Mucosa of descending colon (tissue), 3 donors: ENCODE data around the gene KCNAB2. TPM values are rescaled to one million over a fixed set of nuclear protein-coding genes. Genes with fewer than 3 reads are reported as not detected.
A peak's percentile ranks its signal among the peaks of the same experiment; 100 is the strongest.

Experiments
- ATAC-seq: fragments of 200-7000 bp; cut with Tn5 transposase; one replicate; pipeline ENCODE4 v1.9.1; 2020; ENCODE audit warnings: mild to moderate bottlenecking, moderate library complexity
- DNase-seq, 3 donors: peaks; one replicate each; pipeline ENCODE4 v3.0.0-alpha.2; 2020
- H3K36me3 ChIP-seq: fragments of 200-600 bp; one replicate; pipeline ENCODE4 v1.8.0; 2021; ENCODE audit warnings: low read depth, mild to moderate bottlenecking
- H3K4me1 ChIP-seq: fragments of 200-600 bp; one replicate; pipeline ENCODE4 v1.8.0; 2021; ENCODE audit warnings: low read depth, mild to moderate bottlenecking
- H3K4me3 ChIP-seq: fragments of 200-600 bp; one replicate; pipeline ENCODE4 v1.8.0; 2021; ENCODE audit warnings: mild to moderate bottlenecking
- H3K9me3 ChIP-seq: fragments of 200-600 bp; one replicate; pipeline ENCODE4 v1.8.0; 2021; ENCODE audit warnings: mild to moderate bottlenecking
- intact Hi-C, 2 donors: fragments of 100-400 bp; cut with DNase I in 1 of 2; cut with micrococcal nuclease in 1 of 2; formaldehyde crosslinking; loops; one replicate each; pipeline versions ENCODE4 v1.11.0 to v1.11.1; 2022; cut with DNase I, micrococcal nuclease
- total RNA-seq, 3 donors: library from RNA; stranded (reverse); fragmentation: NEBNext Ultra II Directional in 2 of 3; extraction: Animal tissue kit (Norgen Biotek cat#: 25700) in 2 of 3; gene quantifications; one replicate each; pipeline versions ENCODE4 v1.2.1 to v1.2.4, GENCODE V29; 2021 to 2023
- TF ChIP-seq, protein P1 (sequence below): fragments of 200-600 bp; IDR thresholded peaks from one replicate; pipeline ENCODE4 v1.8.0; 2022; ENCODE audit warnings: antibody characterized with exemption, mild to moderate bottlenecking
- donor health status: DM: no; HTN: no; CAD: no; lungs with moderate emphysema.
- donor health status: DM: no; HTN: no; CAD: no.
- donor health status: DM: no; HTN: yes; CAD: no.

KCNAB2 gene
- total RNA-seq, 3 donors from 2014 or later: 6.9 to 15.7 (median 11.8) TPM

GRCh38 chr1:5999711-6000443 lies 45.8 kb upstream of the KCNAB2 start:
- no peak overlapping the region for H3K4me3 ChIP-seq
- DNase-seq (peak in 2 of 3 donors; percentile 21 to 39), ATAC-seq (no peak)
- H3K4me1 ChIP-seq: no peaks in the 10 kb centered on the region
- TF ChIP-seq, protein P1, sequence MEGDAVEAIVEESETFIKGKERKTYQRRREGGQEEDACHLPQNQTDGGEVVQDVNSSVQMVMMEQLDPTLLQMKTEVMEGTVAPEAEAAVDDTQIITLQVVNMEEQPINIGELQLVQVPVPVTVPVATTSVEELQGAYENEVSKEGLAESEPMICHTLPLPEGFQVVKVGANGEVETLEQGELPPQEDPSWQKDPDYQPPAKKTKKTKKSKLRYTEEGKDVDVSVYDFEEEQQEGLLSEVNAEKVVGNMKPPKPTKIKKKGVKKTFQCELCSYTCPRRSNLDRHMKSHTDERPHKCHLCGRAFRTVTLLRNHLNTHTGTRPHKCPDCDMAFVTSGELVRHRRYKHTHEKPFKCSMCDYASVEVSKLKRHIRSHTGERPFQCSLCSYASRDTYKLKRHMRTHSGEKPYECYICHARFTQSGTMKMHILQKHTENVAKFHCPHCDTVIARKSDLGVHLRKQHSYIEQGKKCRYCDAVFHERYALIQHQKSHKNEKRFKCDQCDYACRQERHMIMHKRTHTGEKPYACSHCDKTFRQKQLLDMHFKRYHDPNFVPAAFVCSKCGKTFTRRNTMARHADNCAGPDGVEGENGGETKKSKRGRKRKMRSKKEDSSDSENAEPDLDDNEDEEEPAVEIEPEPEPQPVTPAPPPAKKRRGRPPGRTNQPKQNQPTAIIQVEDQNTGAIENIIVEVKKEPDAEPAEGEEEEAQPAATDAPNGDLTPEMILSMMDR: no peak
- no peaks in the 10 kb centered on the region for H3K36me3 ChIP-seq
- intact Hi-C loops: no loop called here
- H3K9me3 ChIP-seq: no peaks in the 10 kb centered on the region

- Histone ChIP-seq H3K4me3 (no peak overlapping the region), H3K4me1 (no peaks in the 10 kb centered on the region), H3K9me3 (no peaks in the 10 kb centered on the region), H3K36me3 (no peaks in the 10 kb centered on the region)
- ATAC-seq (no peak), DNase-seq (peak in 2 of 3 donors; percentile 14 to 27)
- TF ChIP-seq, protein P1: no peak
- intact Hi-C loops: no loop called here
These were observed 45.0 kb upstream of the KCNAB2 start for GRCh38 chr1:6000444-6001288.

DNA sequence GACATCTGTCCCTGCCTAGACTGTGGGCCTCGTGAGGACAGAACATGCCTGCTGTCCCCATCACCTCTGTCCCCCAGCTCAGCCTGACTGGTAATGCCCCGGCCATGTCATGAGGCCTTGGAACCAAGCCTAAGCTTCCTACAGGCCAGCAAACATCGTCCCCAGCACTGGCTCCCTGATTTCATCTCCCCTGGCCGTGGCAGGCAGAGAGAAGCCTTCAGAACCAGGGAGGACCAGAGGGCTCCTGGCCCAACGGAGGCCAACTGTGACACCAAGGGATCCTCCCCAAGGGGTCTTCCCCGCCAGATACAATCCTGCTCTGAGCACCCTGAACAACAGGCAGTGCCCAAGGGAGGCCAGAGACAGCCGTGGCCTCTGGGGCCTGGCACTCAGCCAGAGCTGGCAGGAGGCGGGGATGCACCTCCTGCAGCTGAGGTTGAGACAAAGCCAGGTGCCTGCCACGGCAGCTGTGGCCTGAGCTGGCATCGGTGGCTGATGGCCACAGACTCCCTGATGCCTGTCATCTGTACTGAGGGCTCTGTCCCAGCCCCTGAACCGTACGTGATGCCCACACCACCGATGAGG lies 43.6 kb upstream of the KCNAB2 start:
- Histone ChIP-seq H3K36me3 (no peaks in the 10 kb centered on the region), H3K4me3 (no peak overlapping the region), H3K9me3 (no peaks in the 10 kb centered on the region), H3K4me1 (no peaks in the 10 kb centered on the region)
- peak in 2 of 3 donors; percentile 34 to 35 for DNase-seq
- intact Hi-C loops: no loop called here
- ATAC-seq: peak; percentile 49
- TF ChIP-seq, protein P1: no peak

- intact Hi-C loops: no loop called here
- Histone ChIP-seq H3K4me1 (no peaks in the 10 kb centered on the region), H3K4me3 (no peak overlapping the region), H3K9me3 (no peaks in the 10 kb centered on the region), H3K36me3 (no peaks in the 10 kb centered on the region)
- TF ChIP-seq, protein P1: no peak
- DNase-seq: peak in 2 of 3 donors; percentile 16 to 29
- peak; percentile 19 for ATAC-seq
These were observed 42.8 kb upstream of the KCNAB2 start for GRCh38 chr1:6002714-6003501.
